NCI-H2171 (cell line): ENCODE results near the gene IGSF9.
A peak's percentile ranks its signal among the peaks of the same experiment; 100 is the strongest.

Experiments used
- DNase-seq: peaks from one replicate; lab custom pipeline; 2025; lab: John Stamatoyannopoulos, UW

IGSF9 gene

GRCh38 chr1:159945483-159946241, at the start of gene IGSF9:
Gene IGSF9 (minus strand): TSS chr1:159945613. CDS start chr1:159943454, 2,159 bp downstream.
- DNase-seq = peak; percentile 94

GRCh38 chr1:159994896-159995295, 49.5 kb upstream of the IGSF9 start:
- no peak for DNase-seq

GRCh38 chr1:159993911-159994310, 48.5 kb upstream of the IGSF9 start:
- no peak for DNase-seq

- no peak for DNase-seq
These were observed 46.7 kb upstream of the IGSF9 start for GRCh38 chr1:159992161-159992560.

GRCh38 chr1:159991513-159991912, 46.1 kb upstream of the IGSF9 start:
- DNase-seq = no peak

- DNase-seq = no peak
These were observed 44.6 kb upstream of the IGSF9 start for GRCh38 chr1:159990005-159990404.

- no peak for DNase-seq
These were observed 44.2 kb upstream of the IGSF9 start for GRCh38 chr1:159989581-159989980.

- no peak for DNase-seq
These were observed 42.6 kb upstream of the IGSF9 start for GRCh38 chr1:159988006-159988405.

- no peak for DNase-seq
These were observed 41.8 kb upstream of the IGSF9 start for GRCh38 chr1:159987186-159987585.

- DNase-seq = no peak
These were observed 41.1 kb upstream of the IGSF9 start for GRCh38 chr1:159986531-159986930.

GRCh38 chr1:159986093-159986492, 40.7 kb upstream of the IGSF9 start:
- DNase-seq = no peak

GRCh38 chr1:159985473-159985872, 40.1 kb upstream of the IGSF9 start:
- DNase-seq = no peak

- DNase-seq = no peak
These were observed 38.3 kb upstream of the IGSF9 start for GRCh38 chr1:159983681-159984080.

- DNase-seq = no peak
These were observed 36.9 kb upstream of the IGSF9 start for GRCh38 chr1:159982280-159982679.

GRCh38 chr1:159981351-159982055, 36.1 kb upstream of the IGSF9 start:
- no peak for DNase-seq

- no peak for DNase-seq
These were observed 35.4 kb upstream of the IGSF9 start for GRCh38 chr1:159980786-159981185.

- no peak for DNase-seq
These were observed 34.7 kb upstream of the IGSF9 start for GRCh38 chr1:159980076-159980475.

- DNase-seq = no peak
These were observed 33.8 kb upstream of the IGSF9 start for GRCh38 chr1:159979257-159979656.

GRCh38 chr1:159978107-159978398, 32.6 kb upstream of the IGSF9 start:
- DNase-seq = no peak

- no peak for DNase-seq
These were observed 32.1 kb upstream of the IGSF9 start for GRCh38 chr1:159977364-159978106.

- no peak for DNase-seq
These were observed 29.0 kb upstream of the IGSF9 start for GRCh38 chr1:159974350-159974965.

GRCh38 chr1:159973350-159973940, 28.0 kb upstream of the IGSF9 start:
- no peak for DNase-seq
